Colon (tissue), 2 donors: Measurements from ENCODE around the gene AGPAT3.

Experiments
- FAIRE-seq: peaks from 2 replicates; lab custom pipeline; 2012; peaks lifted over from hg19 to GRCh38; lab: Jason Lieb, UNC
- donor health status: control.
- donor health status: control.

The AGPAT3 gene

GRCh38 chr21:43865540-43866259 lies 677 bp downstream of the AGPAT3 start:
- no peak for FAIRE-seq

DNA sequence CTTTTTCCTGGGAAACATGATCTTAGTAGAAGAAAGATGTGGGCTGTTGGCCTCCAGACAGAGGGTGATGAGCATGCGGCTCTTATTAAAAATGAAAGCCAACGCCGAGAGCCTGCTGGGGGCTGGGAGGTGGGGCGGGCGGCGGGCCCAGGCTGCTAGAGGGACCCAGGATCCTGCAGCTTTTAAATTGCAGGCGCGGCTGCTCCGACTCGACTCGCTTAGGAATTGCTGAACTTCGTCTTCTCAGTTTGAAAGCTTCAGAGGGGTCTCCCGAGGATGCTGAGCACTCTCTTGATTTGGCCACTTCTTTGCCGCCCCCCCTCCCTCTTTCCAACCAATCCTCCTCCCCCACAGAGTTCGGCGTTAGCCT lies 1.2 kb downstream of the AGPAT3 start:
- no peak for FAIRE-seq

GRCh38 chr21:43866659-43867331 lies 1.8 kb downstream of the AGPAT3 start:
- FAIRE-seq = no peak

DNA sequence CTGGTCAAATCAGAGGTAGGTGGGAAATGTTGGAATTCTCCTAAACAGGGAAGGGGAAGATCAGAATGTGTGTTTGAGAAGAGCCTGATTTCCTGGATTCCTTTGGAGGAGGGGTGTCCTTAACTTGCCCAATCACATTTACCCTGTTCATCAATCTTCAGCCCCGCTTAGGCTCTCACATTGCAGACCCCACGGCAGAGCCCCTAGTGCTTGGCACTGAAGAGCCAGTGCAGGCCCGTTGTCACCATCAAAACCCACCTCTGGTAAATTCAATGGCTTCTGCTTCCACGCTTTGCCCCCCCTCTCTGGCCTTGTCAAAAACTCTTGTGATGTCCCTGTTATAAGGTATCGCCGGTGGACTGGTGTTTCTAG lies 2.3 kb downstream of the AGPAT3 start:
- no peak for FAIRE-seq

DNA sequence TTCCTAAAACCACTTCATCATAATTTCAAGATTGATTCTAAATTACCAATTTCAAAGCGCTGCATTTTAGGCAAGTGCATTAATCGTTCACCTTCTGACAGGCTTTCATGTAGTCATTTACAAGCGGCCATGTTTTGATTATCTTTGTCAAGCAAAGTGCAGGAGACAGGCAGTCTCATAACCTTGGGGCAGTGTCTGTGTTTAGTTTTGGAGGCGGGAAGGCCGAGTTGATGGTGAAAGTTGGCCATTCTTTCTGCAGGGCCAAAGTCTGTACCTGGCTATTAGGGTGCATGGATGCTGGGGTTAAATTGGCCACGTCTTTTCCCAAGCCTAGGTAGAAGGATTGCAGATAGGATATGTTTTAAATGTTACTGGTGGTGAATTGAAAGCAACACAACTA lies 2.9 kb downstream of the AGPAT3 start:
- FAIRE-seq = no peak

GRCh38 chr21:43868461-43868860 lies 3.4 kb downstream of the AGPAT3 start:
- FAIRE-seq = no peak

DNA sequence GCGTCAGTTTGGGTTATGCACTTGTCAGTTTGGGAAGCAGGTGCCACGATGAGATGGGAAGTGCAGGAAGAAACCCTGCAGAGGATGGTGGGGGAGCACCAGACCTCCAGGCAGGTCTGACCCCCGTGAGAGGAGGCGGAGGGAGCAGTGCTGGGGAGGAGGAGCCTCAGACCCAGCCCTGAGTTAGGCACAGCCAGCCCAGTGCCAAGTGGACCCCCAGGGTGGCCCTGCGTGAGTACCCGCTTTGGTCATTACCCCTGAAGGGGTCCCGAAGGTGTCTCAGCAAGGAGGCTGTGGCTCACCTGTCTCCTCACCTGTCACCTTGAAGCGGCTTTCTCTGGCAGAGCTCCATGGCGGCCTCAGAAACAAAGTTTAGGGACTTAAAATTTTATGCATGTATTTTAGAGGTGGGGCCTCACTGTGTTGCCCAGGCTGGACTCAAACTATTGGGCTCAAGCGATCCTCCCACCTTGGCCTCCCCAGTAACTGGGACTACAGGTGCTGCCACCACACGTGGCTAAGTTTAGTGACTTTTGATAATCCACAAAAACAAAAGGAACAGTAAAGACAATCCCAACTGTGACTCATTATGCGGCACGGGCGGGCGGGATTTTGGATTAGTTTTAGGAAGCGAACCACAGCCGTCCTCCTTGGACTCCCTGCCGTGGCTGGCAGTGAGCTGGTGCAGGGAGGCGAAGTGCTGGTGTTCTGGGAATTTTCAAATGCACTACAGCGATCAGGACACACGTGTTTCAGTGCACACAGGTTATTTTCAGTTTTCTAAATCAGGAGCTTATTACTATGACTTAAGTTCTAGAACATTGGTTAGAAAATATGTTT lies 4.7 kb downstream of the AGPAT3 start:
- no peak for FAIRE-seq

DNA sequence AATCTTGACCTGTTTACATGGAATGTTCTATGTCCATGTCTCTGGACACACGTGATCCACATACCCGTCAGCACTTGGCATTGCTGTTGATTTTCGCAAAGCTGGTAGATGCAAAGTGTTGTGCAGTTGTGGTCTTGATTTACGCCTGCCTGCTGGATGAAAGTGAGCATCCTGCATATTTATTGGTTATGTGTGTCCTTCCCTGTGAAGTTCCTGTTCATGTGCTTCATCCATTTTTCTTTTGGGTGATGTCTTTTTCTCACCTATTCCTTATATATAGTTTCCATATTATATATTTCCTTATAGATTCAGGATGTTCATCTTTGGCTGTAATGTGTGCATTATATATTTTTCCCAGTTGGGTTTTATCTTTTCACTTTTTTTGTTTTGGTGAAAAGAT lies 6.5 kb downstream of the AGPAT3 start:
- no peak for FAIRE-seq

DNA sequence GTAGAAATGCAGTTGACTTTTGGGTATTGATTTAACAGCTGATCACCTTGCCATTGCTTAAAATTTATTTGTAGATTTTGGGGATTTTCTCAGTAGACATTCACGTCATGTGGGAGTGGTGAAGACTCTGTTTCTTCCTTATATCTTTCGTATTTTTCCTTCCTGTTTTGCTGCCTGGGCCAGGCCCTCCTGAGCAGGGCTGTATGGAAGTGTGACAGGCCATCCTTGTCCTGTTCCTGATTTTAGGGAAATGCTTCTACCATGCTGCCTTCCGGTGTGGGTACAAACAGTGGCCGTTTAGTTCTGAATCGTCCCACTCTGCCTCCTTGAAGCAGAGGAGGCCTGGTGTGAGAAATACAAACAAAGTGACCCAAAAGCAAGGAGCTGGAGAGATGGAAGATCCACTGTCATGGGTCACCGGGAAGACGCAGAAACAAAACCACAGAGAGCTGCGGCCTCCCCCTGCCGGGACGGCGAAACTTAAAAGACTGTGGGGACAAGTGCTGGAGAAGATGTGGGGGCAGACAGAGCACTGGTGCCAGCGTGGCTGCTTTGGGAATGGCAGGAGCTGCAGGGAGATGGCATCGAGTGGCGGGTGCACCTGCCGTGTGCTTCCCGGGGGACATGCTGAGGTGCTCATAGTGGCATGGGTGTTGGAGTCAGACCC lies 7.6 kb downstream of the AGPAT3 start:
- FAIRE-seq = no peak

DNA sequence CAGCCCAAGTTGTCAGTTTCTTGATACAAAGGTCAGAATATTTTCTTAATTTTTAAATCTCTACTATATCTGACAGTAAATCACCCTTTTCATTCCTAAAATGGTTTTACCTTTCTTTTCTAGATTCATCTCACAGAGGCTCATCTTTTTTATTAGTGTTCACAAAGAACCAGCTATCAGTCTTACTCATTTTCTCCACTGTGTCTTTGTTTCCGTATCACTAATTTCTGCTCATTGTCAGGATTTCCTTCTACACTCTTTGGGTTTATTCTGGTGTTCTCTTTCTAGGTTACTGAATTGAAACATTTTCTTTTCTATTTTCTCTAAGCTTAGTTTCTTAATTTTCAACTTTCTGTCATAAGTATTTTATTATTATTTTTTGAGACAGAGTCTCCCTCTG lies 8.7 kb downstream of the AGPAT3 start:
- no peak for FAIRE-seq

- no peak for FAIRE-seq
Observed at GRCh38 chr21:43874085-43874805, 9.2 kb downstream of the AGPAT3 start.

DNA sequence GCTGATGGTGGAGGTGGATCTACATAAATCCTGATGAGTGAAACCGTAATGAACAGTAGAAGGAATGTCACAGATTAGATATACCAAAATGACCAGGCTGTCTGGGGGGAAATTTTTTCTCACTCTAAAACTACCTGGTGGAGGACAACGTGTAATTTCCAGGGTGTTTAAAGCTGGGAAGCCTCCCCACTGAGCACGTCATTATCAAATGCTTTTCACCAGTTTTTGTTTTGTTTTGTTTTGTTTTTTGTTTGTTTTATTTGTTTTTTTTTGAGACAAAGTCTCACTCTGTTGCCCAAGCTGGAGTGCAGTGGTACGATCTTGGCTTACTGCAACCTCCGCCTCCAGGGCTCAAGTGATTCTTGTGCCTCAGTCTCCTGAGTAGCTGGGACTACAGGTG lies 11.6 kb downstream of the AGPAT3 start:
- no peak for FAIRE-seq

- no peak for FAIRE-seq
Observed at GRCh38 chr21:43877936-43878575, 13.0 kb downstream of the AGPAT3 start.

GRCh38 chr21:43879348-43880110 lies 14.5 kb downstream of the AGPAT3 start:
- FAIRE-seq = no peak

DNA sequence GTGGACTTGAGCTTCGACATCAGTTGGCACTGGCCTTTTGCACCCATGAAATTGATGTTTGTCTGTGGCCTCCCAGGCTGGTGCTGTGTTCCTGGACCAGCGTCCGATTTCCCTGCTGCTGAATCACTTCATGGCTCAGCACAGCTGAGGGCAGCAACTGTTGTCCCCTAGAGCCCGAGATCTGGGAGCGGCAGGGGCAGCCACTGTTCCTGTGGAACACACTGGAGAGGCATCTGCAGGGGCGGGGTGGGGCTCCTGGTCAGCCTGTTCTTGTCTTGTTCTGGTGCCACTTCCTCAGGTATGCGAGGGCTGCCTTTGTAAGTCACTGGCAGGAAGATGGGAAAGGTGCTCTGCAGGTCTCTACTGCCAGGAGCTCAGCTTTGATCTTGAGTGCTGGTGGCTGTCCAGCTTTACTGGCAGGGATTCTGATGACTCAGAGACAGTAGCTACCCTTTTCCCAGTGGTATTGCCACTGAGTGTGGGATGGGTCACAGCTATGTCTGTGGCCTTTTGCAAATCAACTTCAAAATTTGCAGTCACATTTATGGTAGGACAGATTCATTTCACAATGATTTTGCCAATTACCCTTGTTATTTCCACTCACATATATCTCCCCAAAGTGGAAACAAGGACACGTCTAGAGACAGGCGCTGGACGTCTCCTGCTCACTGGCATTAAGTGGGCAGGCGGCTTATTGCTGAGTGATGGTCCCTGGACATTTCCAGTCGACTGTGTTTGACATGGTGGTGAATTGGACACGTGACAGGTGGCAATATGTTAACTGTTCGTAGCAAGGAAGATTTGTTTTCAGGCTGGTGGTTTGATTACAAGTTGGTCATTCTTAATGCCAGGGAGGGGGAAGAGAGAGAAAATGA lies 15.3 kb downstream of the AGPAT3 start:
- no peak for FAIRE-seq

DNA sequence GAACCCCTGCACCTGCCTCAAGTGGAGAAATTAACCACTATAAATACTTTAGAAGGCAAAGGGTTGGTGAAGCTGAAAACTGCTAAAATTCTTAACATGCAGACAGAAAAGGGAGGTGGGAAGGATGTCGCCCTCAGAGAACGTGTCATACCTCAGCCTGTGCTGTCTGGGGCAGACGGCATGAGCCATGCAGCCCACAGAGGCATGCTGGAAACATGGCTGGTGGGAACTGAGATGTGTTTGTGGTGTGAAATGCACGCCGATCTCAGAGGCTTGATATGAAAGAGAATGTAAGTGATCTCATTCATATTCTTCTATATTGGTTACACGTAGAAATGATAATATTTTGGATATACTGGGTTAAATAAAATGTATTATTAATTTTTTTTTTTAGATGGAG lies 16.3 kb downstream of the AGPAT3 start:
- FAIRE-seq = no peak

DNA sequence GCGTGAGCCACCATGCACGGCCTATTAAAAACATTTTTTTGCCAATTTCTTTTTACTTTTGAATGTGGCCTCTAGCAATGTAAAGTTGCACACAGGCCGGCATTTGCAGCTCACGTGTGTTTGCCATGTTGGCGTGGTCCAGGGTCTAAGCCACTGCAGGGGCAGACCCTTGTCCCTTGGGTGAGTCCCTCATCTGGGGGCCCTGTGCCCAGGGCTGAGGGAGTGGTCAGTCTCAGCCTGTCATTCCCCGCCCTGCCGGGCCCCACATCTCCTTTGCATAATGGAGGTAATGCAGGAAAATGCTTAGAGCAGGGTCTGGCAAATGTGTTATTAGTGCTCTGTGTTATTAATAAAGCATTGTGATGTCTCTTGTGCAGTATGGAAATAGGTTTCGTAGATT lies 16.9 kb downstream of the AGPAT3 start:
- no peak for FAIRE-seq

DNA sequence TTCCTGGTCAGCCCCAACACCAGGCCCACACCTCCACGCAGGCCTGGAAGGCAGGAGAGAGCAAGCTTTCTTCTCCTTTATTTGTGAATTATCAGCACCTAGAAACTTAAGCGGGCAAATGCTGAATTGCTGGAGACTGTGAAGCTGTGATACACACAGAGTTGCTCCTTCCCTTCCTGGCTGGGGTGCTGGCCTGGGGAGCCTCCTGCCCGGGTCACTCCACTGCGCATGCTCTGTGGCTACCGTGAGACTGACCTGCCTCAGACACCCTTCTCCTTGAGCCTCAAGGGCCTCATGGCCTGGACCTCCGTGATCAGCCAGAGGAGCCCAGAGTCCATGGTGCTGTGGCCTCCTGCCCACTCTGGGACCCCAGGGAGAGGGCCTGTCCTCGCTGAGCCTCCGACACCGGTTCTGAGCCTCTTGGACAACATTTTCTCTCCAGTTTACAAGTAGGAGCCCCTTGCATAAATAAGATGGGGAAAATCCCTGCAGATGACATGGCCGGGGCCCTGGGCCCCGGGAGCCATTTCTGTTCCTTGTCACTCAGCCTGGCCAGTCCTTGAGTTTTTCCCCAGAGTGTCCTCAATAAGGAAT lies 18.0 kb downstream of the AGPAT3 start:
- FAIRE-seq = no peak
